Stimulated activated CD4-positive, alpha-beta T cell treated with anti-CD3 and anti-CD28 coated beads, TNF-alpha, amount 100 ng/mL, for 48 hours (primary cell): ENCODE data around the gene EXOC7.

Source experiments
- DNase-seq, 3 donors: peaks; one replicate each; pipeline ENCODE4 v3.0.0-alpha.2; 2020; ENCODE audit warnings: low read depth in 3 of 3

EXOC7 gene

DNA sequence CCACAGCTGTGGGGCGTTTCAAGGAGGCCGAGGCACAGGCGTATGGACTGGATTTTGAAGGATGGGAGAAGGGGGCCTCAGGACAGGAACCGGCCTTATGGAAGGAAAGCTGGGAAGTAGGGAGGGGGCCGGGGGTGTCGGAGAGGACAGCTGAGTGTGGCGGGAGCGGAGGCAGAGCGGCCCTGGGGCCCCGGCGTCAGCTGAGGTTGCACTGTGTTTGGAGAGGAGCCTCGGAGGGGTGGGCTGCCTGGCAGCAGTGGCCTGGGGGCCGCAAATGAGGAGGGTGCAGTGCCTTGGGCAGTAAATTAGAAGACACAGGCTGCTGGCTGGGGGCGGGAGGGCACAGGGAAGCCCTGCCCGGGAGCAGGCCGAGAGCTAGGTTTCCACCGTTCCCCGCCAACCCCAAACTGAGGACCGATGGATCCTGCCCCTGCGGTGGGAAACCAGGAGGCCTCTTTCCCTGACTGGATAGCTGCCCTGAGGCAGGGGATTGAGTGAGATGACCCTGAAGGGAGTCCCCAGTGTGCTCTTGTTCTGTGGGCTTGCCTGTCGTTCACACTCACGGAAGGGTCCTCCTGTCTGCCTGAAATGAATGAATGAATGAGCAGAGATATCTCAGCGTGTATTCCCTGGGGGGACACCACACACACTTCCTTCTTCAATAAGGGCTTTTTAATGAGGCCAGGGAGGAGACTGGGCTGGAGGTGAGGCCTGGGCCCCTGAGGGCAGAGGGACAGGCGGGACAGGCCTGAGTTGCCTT lies 19.0 kb upstream of the EXOC7 start:
- no peak for DNase-seq

DNA sequence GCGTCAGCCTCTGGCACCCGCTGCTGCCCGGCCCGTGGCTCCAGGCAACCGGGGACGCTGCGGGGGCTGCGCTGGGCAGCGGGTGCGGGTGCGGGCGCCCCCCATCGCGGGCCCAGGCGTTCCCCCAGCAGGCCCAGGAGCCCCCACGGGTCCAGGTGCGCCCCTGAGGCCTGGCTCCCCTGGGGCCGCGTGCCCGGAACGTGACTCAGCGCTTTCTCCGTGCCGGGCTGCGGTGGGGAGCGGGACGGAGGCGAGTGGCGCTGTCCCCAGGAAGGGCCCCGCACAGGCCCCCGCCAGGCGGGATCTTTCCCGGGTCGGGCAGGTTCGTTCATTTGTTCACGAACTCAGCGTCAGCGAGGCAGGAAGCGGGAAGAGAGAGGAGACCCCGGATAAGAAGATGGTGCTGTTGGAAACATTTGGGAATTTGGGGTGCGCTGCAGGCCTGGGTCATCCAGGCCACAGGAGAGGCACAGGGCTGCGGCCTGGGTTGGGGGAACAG lies 18.4 kb upstream of the EXOC7 start:
- no peak for DNase-seq

DNA sequence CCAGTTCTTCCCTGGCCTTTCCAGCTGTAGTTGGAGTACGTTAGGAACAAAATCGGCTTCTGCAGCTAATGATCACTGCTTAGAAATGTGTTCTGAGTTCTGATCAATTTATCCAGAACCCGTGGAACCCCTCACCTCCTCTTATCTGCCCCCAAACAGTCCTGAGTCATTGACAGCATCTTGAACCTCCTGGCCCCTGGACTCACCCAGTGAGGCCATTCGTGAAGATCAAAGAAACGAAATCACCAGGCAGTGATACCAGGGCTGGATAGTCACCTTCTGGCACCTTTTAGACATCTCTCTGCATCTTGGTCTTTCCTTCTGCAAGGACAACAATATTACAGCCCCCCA lies 17.0 kb upstream of the EXOC7 start:
- no peak for DNase-seq

DNA sequence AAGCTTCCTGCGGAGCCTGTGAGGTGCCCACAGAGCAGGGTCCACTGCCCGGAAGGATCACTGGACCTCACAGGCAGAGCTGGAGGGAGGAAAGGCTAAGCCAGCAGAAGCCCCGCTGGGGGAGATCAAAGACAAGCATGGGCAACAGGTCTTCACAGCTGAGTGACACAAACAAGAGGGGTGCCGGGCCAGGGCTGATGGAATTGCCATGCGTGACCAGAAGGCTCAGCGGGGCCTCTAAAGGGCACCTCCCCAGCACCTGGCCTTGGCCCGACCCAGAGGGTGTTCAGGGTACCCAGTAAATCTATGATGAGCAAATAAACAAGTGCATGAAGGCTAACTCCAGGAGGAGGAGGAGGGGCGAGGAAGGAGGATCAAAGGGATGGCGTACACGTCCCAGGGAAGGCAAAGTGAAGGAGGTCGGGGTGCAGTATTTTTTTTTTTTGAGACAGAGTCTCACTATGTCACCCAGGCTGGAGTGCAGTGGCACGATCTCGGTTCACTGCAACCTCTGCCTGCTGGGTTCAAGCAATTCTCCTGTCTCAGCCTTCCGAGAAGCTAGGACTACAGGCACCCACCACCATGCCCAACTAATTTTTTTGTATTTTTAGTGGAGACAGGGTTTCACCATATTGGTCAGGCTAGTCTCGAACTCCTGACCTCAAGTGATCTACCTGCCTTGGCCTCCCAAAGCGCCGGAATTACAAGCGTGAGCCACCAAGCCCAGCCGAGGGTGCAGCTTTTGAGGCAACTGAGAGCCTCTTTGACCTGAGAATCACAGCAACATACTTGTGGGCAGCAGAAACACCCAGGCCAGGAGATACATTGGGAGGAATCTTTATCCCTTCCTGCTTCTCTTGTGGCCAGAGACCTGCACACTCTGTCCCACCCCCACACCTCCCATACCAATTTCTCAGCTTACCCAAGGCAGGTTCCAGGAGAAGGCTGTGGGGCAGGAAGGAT lies 16.1 kb upstream of the EXOC7 start:
- DNase-seq: no peak

DNA sequence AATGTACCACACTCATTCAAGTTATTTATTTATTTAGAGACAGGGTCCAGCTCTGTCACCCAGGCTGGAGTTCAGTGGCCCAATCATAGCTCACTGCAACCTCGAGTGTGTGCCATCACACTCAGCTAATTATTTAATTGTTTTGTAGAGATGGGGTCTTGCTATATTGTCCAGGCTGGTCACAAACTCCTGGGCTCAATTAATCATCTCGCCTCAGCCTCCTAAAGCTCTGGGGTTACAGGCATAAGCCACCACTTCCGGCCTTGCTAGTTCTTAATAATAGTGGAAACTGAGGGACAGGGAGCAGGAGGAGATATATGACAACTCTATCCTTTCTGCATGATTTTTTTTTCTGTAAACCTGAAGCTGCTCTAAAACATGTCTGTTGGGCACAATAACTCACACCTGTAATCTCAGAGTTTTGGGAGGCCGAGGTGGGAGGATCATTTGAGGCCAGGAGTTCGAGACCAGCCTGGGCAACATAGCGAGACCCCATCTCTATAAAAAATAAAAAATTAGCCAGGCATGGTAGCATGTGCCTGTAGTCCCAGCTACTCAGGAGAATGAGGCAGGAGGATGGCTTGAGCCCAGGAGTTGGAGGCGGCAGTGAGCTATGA lies 11.7 kb upstream of the EXOC7 start:
- no peak for DNase-seq

DNA sequence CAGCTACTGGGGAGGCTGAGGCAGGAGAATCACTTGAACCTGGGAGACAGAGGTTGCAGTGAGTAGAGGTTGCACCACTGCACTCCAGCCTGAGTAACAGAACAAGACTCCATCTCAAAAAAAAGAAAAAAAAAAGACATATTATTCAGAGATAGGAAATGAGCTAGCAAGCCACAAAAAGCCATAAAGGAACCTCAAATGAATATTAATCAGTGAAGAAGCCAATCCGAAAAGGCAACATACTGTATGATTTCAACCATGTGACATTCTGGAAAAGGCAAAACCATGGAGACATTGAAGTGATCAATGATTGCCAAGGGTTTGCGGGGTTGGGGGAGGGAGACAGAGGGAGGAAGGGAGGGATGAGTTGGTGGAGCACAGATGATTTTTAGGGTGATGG lies 8.4 kb upstream of the EXOC7 start:
- no peak for DNase-seq

DNA sequence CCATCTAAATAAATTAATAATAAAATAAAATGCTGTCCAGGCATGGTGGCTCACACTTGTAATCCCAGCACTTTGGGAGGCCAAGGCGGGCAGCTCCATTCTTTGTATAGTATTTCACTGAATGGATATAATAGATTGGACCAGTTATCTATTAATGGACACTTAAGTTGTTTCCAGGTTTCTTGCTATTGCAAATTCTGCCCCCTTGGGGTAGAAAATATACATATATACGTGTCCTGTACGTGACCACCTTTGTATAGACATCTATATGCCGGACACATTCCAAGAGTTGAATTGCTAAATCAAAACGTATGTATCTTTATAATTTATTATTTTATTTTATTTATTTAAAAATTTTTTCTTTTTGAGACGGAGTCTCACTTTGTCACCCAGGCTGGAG lies 3.9 kb upstream of the EXOC7 start:
- DNase-seq: no peak

DNA sequence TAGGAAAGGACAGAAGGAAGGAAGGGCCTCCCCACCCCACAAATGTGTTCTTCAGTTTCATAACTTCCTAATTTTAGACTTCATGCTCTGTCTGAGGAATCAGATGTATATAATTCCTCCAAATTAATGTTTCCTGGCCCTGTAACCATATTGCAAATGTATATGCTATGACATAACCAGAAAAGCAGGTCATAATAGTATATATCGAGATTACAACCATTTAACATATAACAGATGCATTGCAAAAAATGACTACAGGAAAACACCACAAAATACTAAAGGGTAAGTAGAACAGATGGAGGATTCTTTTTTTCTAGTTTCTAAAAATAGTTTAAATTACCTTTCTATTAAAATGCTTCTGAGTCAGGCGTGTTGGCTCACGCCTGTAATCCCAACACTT lies 3.1 kb upstream of the EXOC7 start:
- DNase-seq: no peak

DNA sequence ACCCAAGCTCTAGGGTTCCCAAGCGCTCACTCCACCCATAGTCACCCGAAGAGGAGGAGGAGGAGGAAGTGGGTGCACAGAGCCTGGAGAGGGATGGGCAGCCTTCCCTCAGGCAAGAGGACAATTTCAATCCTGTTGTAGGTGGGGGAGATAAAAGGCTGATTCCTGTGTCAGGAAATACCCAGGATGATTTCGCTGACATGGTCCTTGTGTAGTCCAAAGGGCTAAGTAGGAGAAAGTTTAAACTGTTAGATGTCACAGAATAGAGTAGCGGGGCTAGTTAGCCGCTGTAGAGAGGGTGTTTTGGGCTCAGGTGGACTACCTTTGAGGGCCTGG lies 1.3 kb upstream of the EXOC7 start:
- no peak for DNase-seq

DNA sequence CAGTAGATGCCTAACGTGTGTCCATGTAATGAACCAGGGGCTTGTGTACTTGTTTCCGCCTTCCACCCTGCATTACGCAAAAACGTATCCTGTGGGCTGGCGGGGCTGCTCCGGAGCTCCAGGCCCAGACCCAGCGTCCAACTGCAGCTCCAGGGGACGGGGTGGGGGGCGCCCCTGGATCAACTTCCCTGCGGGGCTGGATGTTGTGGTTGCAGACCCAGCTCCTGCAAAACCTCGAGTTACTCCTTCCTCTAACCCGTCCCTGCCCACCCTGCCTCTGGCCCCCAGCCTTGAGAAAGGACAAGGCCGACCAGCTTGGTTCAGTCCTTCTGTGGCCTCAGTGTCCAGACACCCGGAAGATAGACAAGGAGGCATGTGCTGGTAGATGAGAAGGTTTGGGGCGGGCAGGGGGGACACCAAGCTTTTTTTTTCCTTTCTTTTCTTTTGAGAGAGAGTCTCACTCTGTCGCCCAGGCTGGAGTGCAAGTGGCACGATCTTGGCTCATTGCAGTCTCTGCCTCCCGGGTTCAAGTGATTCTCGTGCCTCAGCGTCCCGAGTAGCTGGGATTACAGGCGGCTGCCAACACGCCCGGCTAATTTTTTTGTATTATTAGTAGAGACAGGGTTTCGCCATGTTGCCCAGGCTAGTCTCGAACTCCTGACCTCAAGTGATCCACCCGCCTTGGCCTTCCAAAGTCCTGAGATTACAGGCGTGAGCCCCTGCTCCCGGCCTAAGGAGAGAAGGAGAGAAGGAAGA lies 731 bp upstream of the EXOC7 start:
- no peak for DNase-seq

DNA sequence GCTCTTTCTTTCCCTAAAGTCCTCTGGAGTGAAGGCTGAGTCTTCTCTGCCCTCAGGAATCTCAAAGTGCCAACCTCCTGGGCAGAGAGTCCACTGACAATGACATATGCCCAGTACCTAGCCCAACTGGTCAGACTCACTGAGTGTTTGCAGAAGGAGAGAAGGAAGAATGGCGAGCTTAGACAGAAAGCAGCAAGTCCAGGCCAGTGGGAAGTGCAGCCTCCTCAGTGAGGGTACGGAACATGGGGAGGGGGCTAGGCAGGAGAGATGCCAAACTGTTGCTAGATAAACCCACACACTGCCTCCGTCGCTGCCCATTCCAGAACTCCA lies 678 bp downstream of the EXOC7 start:
- DNase-seq: no peak

DNA sequence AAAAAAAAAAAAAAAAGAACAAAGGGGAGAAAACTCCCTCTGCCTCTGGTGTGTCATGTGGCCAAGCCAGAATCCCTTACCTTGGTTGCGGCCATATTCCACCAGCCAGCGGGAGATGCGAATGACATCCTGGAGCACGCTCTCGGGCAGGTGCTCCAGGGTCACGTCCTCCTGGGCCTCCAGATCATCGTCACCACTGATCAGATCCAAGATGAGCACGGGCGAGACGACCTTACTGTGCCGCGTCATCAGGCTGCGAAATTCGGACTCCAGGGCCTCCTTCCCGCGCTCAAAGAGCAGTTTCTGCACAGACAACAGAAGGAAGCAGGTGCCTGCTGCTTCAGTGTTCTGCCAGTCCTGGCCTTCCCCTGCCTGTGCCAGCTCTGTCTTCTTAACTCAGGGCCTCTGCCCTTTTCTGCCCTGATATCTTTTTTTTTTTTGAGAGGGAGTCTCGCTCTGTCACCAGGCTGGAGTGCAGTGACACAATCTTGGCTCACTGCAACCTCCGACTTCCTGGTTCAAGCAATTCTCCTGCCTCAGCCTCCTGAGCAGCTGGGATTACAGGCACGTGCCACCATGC lies 5.8 kb downstream of the EXOC7 start:
- DNase-seq: no peak

DNA sequence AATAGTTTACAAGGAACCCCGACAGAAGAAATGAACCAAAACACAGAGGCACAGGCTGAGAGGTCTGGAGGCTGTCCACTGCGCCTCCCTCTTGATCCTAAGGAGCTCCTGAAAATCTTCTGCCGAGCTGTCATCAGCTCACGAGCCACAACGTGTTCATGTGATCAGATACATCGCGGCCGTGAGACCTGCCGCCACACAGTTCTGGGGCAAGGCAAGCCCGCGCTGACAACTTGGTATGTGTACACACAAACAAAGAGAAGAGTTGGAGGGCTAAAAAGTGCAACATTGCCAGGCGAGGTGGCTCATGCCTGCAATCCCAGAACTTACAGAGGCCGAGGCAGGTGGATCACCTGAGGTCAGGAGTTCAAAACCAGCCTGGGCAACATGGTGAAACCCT lies 7.6 kb downstream of the EXOC7 start:
- no peak for DNase-seq

DNA sequence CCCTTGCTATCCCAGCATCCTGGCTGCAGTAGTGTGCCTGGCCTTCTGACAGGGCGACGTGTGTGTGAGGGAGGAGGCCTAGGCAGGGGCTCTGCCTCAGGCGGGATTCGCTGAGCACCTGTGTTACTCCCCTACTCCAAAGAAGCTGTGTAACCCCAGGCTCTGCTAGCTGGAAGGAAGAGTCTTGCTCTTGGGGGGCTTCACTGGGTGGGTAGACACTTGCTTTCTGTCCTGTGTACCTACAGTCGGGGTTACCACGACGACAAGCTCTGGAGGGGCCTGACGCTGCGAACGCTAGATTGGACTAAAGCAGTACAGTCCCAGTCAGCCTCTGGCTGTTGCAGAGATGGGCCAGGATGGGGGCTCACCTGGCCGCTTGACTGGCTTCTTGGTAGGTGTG lies 9.5 kb downstream of the EXOC7 start:
- no peak for DNase-seq

DNA sequence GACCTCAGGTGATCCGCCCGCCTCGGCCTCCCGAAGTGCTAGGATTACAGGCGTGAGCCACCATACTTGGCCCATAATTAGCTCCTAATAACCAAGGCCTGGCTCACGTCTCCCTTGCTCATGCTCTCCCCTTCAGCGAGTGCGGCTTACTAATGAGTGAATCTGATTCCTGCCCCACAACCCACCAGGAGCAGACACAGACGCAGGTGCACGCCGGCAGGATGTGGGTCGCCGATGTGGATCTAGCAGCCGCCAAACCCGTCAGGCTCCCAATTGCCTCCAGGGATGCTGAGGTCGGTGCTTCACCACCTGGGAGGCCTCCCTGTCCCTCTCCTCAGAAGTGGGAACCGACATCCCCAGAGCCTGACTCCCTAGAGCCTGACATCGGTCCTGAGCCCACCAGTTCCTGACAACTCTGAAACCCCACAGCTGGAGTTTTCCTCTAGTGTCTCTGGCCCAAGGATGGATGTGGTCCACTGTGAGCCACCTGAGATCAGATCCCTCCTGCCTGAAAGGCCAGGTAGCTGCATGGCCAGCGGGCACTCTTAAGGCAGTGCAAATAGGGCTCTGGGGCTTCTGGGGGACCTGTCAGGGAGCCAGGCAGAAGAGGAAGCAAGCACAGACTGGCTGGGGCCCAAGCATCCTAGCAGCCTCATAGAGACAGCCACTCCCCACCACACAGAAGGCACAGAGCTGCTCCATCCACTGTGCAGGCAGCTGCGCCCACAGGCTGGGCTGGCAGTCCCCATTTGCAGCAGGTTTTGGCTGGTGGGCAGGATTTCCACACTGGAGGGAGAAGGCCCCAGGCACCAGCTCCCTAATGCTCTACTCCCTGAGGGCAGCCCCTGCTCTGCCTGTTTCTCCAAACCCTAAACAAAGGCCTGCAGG lies 10.8 kb downstream of the EXOC7 start:
- no peak for DNase-seq

DNA sequence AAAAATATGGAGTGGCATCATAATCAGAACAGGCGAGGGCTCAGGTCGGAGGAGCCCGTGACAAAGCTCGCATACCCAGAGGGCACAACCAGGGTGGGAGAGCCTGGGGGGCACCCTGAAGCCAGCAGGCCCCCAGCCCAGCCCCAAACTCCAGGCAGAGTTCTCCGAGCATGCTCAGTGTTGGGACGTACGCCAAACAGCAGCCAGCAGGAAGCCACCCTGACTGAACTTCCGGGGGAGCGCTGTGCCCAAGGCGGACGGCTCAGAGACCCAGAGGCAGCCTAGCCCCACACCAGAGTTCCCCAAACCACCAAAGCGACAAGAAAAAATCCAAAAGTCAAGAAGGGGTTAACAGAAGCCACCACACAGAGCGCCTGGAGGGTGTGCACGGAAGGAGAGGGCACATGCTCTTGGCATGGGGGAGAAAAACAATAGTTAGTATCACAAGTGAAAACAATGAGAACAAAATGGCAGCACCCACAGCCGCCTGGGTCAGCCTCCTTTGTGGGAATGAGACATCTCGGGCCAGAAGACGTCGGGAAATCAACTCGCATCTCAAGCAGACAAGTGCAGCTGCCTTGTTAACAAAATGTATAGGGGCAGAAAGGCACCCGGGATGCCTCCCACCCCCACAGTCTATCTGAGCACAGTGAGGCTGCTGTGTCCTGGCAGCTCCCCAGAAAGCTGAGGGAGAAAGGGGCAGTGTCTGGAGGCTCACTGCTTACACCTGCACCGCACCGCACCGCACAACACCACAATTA lies 11.9 kb downstream of the EXOC7 start:
- DNase-seq: no peak

DNA sequence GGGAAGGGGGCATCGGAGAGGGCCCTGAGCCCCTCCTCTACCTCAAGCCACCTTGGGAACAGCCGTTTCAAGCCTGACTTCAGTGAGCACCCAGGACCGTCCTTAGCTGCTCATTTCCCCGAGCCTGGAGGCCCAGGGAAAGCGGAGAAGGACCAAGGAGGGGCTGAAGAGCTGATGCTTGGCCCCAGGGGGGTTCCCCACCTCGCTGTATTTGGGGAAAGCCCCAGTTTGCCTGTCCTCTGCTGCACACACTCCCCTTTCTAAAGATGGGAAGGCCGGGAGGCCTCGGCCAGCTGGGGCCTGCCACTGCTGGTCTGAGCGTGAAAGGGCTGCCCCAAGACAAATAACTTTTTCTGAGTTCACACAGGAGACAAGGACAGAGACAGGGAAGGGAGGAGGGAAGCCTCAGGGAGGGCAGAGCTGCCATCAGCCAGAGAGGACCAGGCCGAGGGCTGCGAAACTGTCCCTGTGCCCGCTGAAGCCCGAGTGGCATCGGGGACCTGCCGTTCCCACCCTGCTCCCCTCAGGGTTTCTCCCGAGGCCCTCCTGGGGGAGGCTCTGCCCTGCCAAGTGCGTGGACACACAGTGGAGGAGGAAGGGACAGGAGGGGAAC lies 13.0 kb downstream of the EXOC7 start:
- no peak for DNase-seq

DNA sequence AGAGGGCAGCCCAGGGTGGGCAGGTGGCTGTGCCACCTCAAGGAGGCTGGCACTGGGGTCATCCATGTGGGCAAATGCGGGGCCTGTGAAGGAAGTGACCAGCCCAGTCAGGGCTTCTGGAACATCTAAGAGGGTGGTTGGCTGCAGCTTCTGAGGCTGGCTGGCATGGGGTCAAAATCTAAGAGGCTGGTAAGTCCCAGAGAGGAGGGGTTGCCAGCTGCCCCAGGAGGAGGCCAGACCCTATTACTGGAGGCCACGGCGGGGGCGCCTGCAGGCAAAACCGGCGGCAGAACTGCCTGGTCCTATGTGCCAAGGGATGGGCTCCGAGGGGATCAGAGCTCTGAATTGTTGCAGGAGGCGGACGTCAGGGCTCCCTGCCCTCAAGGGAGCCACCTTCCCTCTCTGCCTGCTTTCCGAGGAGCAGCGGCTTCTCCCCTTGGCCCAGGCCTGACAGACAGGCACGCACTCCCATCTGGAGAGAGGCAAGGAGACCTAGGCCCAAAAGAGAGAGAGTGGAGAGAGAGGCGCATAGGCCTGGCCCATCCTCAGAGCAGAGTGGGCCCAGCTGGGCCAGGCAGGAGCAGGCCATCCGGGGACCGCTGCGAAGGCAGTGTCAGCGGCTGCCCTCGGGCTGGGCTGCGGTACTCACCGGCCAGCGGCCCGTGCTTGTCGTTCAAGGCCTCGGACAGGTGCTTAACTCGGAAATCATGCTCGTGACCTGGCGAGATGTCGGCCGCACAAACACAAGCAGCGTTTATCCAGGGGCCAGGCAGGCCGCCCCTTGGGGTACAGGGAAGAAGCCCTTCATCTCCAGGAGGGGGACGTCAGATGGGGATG lies 13.7 kb downstream of the EXOC7 start:
- no peak for DNase-seq
